ENCODE results near the gene ERMAP. TPM values are rescaled to one million over a fixed set of nuclear protein-coding genes. Genes with fewer than 3 reads are reported as not detected.
"Not testable (repeated sequence)": the region's sequence is repeated elsewhere in the genome, so short reads cannot be mapped to it uniquely, and the experiment has no call there.

Gene ERMAP
- total and polyA plus RNA-seq, 2 of the 8 experiments (the other 6 are each of a cell fraction or from before 2014, with no cell fraction given): 2.5 to 3.9 TPM

GRCh38 chr1:42868466-42868865, 51.5 kb downstream of the ERMAP start:
- H2BK20ac ChIP-seq (ENCODE audit: low read length); H3K4me1 ChIP-seq (replicated peaks in 1 of 4; ENCODE audit: control insufficient read depth in 3 of 4, insufficient read depth in 4 of 4, low read length in 3 of 4); FAIRE-seq; H2BK5ac ChIP-seq (ENCODE audit: low read depth, low read length); H3K56ac ChIP-seq (replicated peaks; ENCODE audit: insufficient read length, low read depth, low read length); H3K4ac ChIP-seq (replicated peaks; ENCODE audit: insufficient read length, low read depth, low read length); H2BK120ac ChIP-seq (replicated peaks; ENCODE audit: low read depth, low read length); H4K8ac ChIP-seq (ENCODE audit: extremely low read depth, insufficient read depth, low read length); H3K23me2 ChIP-seq (ENCODE audit: low read depth, low read length); H3K18ac ChIP-seq (ENCODE audit: extremely low read depth, low read length); H4K5ac ChIP-seq (ENCODE audit: insufficient read length, low read depth, low read length); H4K91ac ChIP-seq (replicated peaks; ENCODE audit: insufficient read length, low read length); H3K4me3 ChIP-seq (ENCODE audit: extremely low read depth in 1 of 4, insufficient read depth in 2 of 4, low read depth in 3 of 4, low read length in 4 of 4); H2BK12ac ChIP-seq (ENCODE audit: low read depth, low read length); DNase-seq (ENCODE audit: low read depth in 1 of 2, low spot score in 2 of 2); H2BK15ac ChIP-seq (ENCODE audit: low read length); H4K20me1 ChIP-seq (replicated peaks in 1 of 2; ENCODE audit: control insufficient read depth in 1 of 2, insufficient read depth in 2 of 2, low read length in 2 of 2); H3K9me3 ChIP-seq (ENCODE audit: insufficient read depth in 2 of 2, low read depth in 1 of 2, low read length in 1 of 2); CTCF ChIA-PET (ENCODE audit: partially characterized antibody); H3K27me3 ChIP-seq (replicated peaks in 1 of 4; ENCODE audit: control insufficient read depth in 3 of 4, extremely low read depth in 1 of 4, insufficient read depth in 3 of 4, low read length in 3 of 4); H3K36me3 ChIP-seq (ENCODE audit: control insufficient read depth in 2 of 4, insufficient read depth in 4 of 4, low read length in 3 of 4); H3K79me1 ChIP-seq (ENCODE audit: low read depth, low read length); H3K27ac ChIP-seq (ENCODE audit: low read depth, low read length); H2AFZ ChIP-seq (ENCODE audit: low read length); H3K14ac ChIP-seq (ENCODE audit: insufficient read length); H3K79me2 ChIP-seq (ENCODE audit: control insufficient read depth in 1 of 2, insufficient read depth in 2 of 2, low read length in 2 of 2); POLR2A ChIA-PET (ENCODE audit: partially characterized antibody); H3K23ac ChIP-seq (ENCODE audit: insufficient read length); H3K4me2 ChIP-seq (ENCODE audit: insufficient read depth in 1 of 2, low read depth in 2 of 2, low read length in 2 of 2); H2AK5ac ChIP-seq (ENCODE audit: low read depth, low read length); H3K9ac ChIP-seq (replicated peaks in 1 of 4; ENCODE audit: extremely low read depth in 1 of 4, low read depth in 3 of 4, low read length in 3 of 4): not testable (repeated sequence)
- 78% methylated on average over 4 of the region's 4 CpGs; no CpG with 5 or more reads in 1 of the 2 experiments for WGBS, 2 experiments (ENCODE audit: extremely low coverage in 1 of 2, insufficient coverage in 1 of 2, insufficient read length in 1 of 2, insufficient replicate concordance in 2 of 2, low coverage in 1 of 2, low lambda C conversion rate in 2 of 2, missing lambda C conversion rate in 1 of 2)

- H2BK15ac ChIP-seq (ENCODE audit: low read length); DNase-seq (ENCODE audit: low read depth in 1 of 2, low spot score in 2 of 2); H3K27me3 ChIP-seq (replicated peaks in 1 of 4; ENCODE audit: control insufficient read depth in 3 of 4, extremely low read depth in 1 of 4, insufficient read depth in 3 of 4, low read length in 3 of 4); H3K23ac ChIP-seq (ENCODE audit: insufficient read length); H3K18ac ChIP-seq (ENCODE audit: extremely low read depth, low read length); H4K8ac ChIP-seq (ENCODE audit: extremely low read depth, insufficient read depth, low read length); H3K23me2 ChIP-seq (ENCODE audit: low read depth, low read length); H3K4ac ChIP-seq (replicated peaks; ENCODE audit: insufficient read length, low read depth, low read length); H4K91ac ChIP-seq (replicated peaks; ENCODE audit: insufficient read length, low read length); H3K9ac ChIP-seq (replicated peaks in 1 of 4; ENCODE audit: extremely low read depth in 1 of 4, low read depth in 3 of 4, low read length in 3 of 4); H3K9me3 ChIP-seq (ENCODE audit: insufficient read depth in 2 of 2, low read depth in 1 of 2, low read length in 1 of 2); H3K4me2 ChIP-seq (ENCODE audit: insufficient read depth in 1 of 2, low read depth in 2 of 2, low read length in 2 of 2); H3K79me2 ChIP-seq (ENCODE audit: control insufficient read depth in 1 of 2, insufficient read depth in 2 of 2, low read length in 2 of 2); H2BK5ac ChIP-seq (ENCODE audit: low read depth, low read length); H3K36me3 ChIP-seq (ENCODE audit: control insufficient read depth in 2 of 4, insufficient read depth in 4 of 4, low read length in 3 of 4); H4K20me1 ChIP-seq (replicated peaks in 1 of 2; ENCODE audit: control insufficient read depth in 1 of 2, insufficient read depth in 2 of 2, low read length in 2 of 2); POLR2A ChIA-PET (ENCODE audit: partially characterized antibody); H2AFZ ChIP-seq (ENCODE audit: low read length); H3K56ac ChIP-seq (replicated peaks; ENCODE audit: insufficient read length, low read depth, low read length); H2BK120ac ChIP-seq (replicated peaks; ENCODE audit: low read depth, low read length); FAIRE-seq; H4K5ac ChIP-seq (ENCODE audit: insufficient read length, low read depth, low read length); H3K27ac ChIP-seq (ENCODE audit: low read depth, low read length); H2BK20ac ChIP-seq (ENCODE audit: low read length); CTCF ChIA-PET (ENCODE audit: partially characterized antibody); H3K79me1 ChIP-seq (ENCODE audit: low read depth, low read length); H2AK5ac ChIP-seq (ENCODE audit: low read depth, low read length); H2BK12ac ChIP-seq (ENCODE audit: low read depth, low read length); H3K4me3 ChIP-seq (ENCODE audit: extremely low read depth in 1 of 4, insufficient read depth in 2 of 4, low read depth in 3 of 4, low read length in 4 of 4); H3K4me1 ChIP-seq (replicated peaks in 1 of 4; ENCODE audit: control insufficient read depth in 3 of 4, insufficient read depth in 4 of 4, low read length in 3 of 4); H3K14ac ChIP-seq (ENCODE audit: insufficient read length): not testable (repeated sequence)
- 84% methylated on average over 2 of the region's 2 CpGs; no CpG with 5 or more reads in 1 of the 2 experiments for WGBS, 2 experiments (ENCODE audit: extremely low coverage in 1 of 2, insufficient coverage in 1 of 2, insufficient read length in 1 of 2, insufficient replicate concordance in 2 of 2, low coverage in 1 of 2, low lambda C conversion rate in 2 of 2, missing lambda C conversion rate in 1 of 2)
Measured at GRCh38 chr1:42869254-42869653, 52.3 kb downstream of the ERMAP start.

All from H1 (cell line).